ENCODE data around the gene VWCE. TPM values are rescaled to one million over a fixed set of nuclear protein-coding genes. Genes with fewer than 3 reads are reported as not detected.

Gene VWCE
- total and polyA plus RNA-seq, 7 donors, result 0.49 to 5.5 (median 0.61) TPM; not detected in 2

- peaks cover 0 to 35% (median 27%) of the 10 kb centered on the region in 4 donors for H3K4me1 ChIP-seq
- intact Hi-C loops (cut with DNase I), result no loop called here
- DNase-seq, result no peak
- H3K27ac ChIP-seq, result peak overlapping the region in 3 of 4 donors; percentile 2 to 27 (median 9)
- TF ChIP-seq EP300 (IDR thresholded peaks at IDR 0.05) (no peak), POLR2AphosphoS5 (IDR thresholded peaks at IDR 0.05) (no peak), POLR2A (IDR thresholded peaks at IDR 0.05) (no peak), CTCF (IDR thresholded peaks at IDR 0.05) (no peak)
- H3K27me3 ChIP-seq, result peaks cover 6 to 39% (median 21%) of the 10 kb centered on the region in 3 donors
- H3K4me3 ChIP-seq, result no peak overlapping the region
- no peaks in the 10 kb centered on the region for H3K9me3 ChIP-seq
- 71 to 74% methylated on average over 1 of the region's 1 CpG for WGBS, 2 donors
- peaks cover 28 to 56% (median 29%) of the 10 kb centered on the region in 4 donors for H3K36me3 ChIP-seq
These were observed 2.2 kb upstream of the VWCE start for GRCh38 chr11:61297341-61297740.

GRCh38 chr11:61295596-61295926, 445 bp upstream of the VWCE start:
- peak overlapping the region in 2 of 4 donors; percentile 54 to 55 for H3K4me3 ChIP-seq
- peaks cover 6 to 42% (median 26%) of the 10 kb centered on the region in 3 donors for H3K27me3 ChIP-seq
- H3K36me3 ChIP-seq, result peaks cover 10 to 38% (median 12%) of the 10 kb centered on the region in 4 donors
- H3K27ac ChIP-seq, result no peak overlapping the region
- peaks cover 0 to 35% (median 27%) of the 10 kb centered on the region in 4 donors for H3K4me1 ChIP-seq
- TF ChIP-seq POLR2A (IDR thresholded peaks at IDR 0.05), result no peak
- no peak for TF ChIP-seq EP300 (IDR thresholded peaks at IDR 0.05)
- TF ChIP-seq POLR2AphosphoS5 (IDR thresholded peaks at IDR 0.05), result no peak
- no peaks in the 10 kb centered on the region for H3K9me3 ChIP-seq
- DNase-seq, result no peak
- 41 to 49% methylated on average over 12 of the region's 12 CpGs for WGBS, 2 donors
- intact Hi-C loops (cut with DNase I), result no loop called here

GRCh38 chr11:61293867-61294716, 1.0 kb downstream of the VWCE start:
- Histone ChIP-seq H3K36me3 (peaks cover 0 to 23% (median 0%) of the 10 kb centered on the region in 4 donors), H3K4me1 (peaks cover 0 to 35% (median 27%) of the 10 kb centered on the region in 4 donors)
- DNase-seq, result peak; percentile 85

GRCh38 chr11:61292356-61292755, 2.8 kb downstream of the VWCE start:
- Histone ChIP-seq H3K9me3 (no peaks in the 10 kb centered on the region), H3K4me1 (peaks cover 0 to 26% (median 23%) of the 10 kb centered on the region in 4 donors), H3K4me3 (no peak overlapping the region), H3K27me3 (peaks cover 6 to 42% (median 26%) of the 10 kb centered on the region in 3 donors), H3K27ac (no peak overlapping the region), H3K36me3 (peaks cover 0 to 7% (median 0%) of the 10 kb centered on the region in 4 donors)
- intact Hi-C loops (cut with DNase I), result no loop called here
- DNase-seq, result no peak
- TF ChIP-seq EP300 (IDR thresholded peaks at IDR 0.05), result no peak
- no peak for TF ChIP-seq POLR2A (IDR thresholded peaks at IDR 0.05)
- TF ChIP-seq CTCF (IDR thresholded peaks at IDR 0.05), result no peak
- TF ChIP-seq POLR2AphosphoS5 (IDR thresholded peaks at IDR 0.05), result no peak
- 61 to 86% methylated on average over 2 of the region's 2 CpGs for WGBS, 2 donors

More at GRCh38 chr11:61293867-61294716, 1.0 kb downstream of the VWCE start:
- TF ChIP-seq EP300 (IDR thresholded peaks at IDR 0.05) (peak in 1 of 4 donors; percentile 8), POLR2A (IDR thresholded peaks at IDR 0.05) (no peak), POLR2AphosphoS5 (IDR thresholded peaks at IDR 0.05) (peak in 2 of 4 donors; percentile 49 to 62), CTCF (IDR thresholded peaks at IDR 0.05) (no peak)
- Histone ChIP-seq H3K9me3 (no peaks in the 10 kb centered on the region), H3K27ac (peak overlapping the region in 1 of 4 donors; percentile 44), H3K27me3 (peaks cover 6 to 42% (median 26%) of the 10 kb centered on the region in 3 donors), H3K4me3 (peak overlapping the region; percentile 28 to 55 (median 48))
- 1% methylated on average over 60 of the region's 60 CpGs for WGBS, 2 donors
- intact Hi-C loops (cut with DNase I), result no loop called here
